Osteoblast (primary cell): ENCODE data around the gene OSBPL1A. TPM values are rescaled to one million over a fixed set of nuclear protein-coding genes. Genes with fewer than 3 reads are reported as not detected.

Experiments
- DNase-seq: peaks from one replicate; pipeline ENCODE4 v3.0.0; 2011; ENCODE audit warnings: low spot score, mixed read lengths; ENCODE audit not compliant: insufficient read length; ENCODE audit errors: missing footprints
- H2AFZ ChIP-seq: 2 replicates; pipeline ENCODE4 v1.6.0; 2011; ENCODE audit warnings: mild to moderate bottlenecking, low read length
- H3K27ac ChIP-seq: 2 replicates; pipeline ENCODE4 v1.5.1; 2011; ENCODE audit warnings: mild to moderate bottlenecking, low read depth, low read length, moderate library complexity
- H3K27me3 ChIP-seq: 2 replicates; pipeline ENCODE4 v1.6.0; 2012; ENCODE audit warnings: mild to moderate bottlenecking, control low read depth, inconsistent platforms, low read length, moderate library complexity; ENCODE audit not compliant: insufficient read depth
- H3K36me3 ChIP-seq: 2 replicates; pipeline ENCODE4 v1.5.1; 2011; ENCODE audit warnings: mild to moderate bottlenecking, low read length, control low read depth, moderate library complexity; ENCODE audit not compliant: insufficient read depth
- H3K4me1 ChIP-seq: 2 replicates; pipeline ENCODE4 v1.5.1; 2011; ENCODE audit warnings: mild to moderate bottlenecking, low read length, control low read depth, moderate library complexity; ENCODE audit not compliant: insufficient read depth
- H3K4me2 ChIP-seq: 2 replicates; pipeline ENCODE4 v1.6.0; 2011; ENCODE audit warnings: mild to moderate bottlenecking, low read length; ENCODE audit not compliant: insufficient read depth
- H3K4me3 ChIP-seq: fragments of 200-600 bp; sonication (generic); 3 replicates; pipeline ENCODE4 v1.5.1; 2012; ENCODE audit warnings: mild to moderate bottlenecking, low read length, inconsistent platforms; ENCODE audit not compliant: insufficient read depth
- H3K79me2 ChIP-seq: 2 replicates; pipeline ENCODE4 v1.6.0; 2012; ENCODE audit warnings: mild to moderate bottlenecking, low read length, control low read depth, inconsistent platforms; ENCODE audit not compliant: insufficient read depth
- H3K9me3 ChIP-seq: 2 replicates; pipeline ENCODE4 v1.5.1; 2011; ENCODE audit warnings: low read depth, low read length, control low read depth
- H4K20me1 ChIP-seq: 2 replicates; pipeline ENCODE4 v1.6.0; 2012; ENCODE audit warnings: mild to moderate bottlenecking, low read length, control low read depth; ENCODE audit not compliant: insufficient read depth
- CTCF ChIP-seq: IDR thresholded peaks from 2 replicates; pipeline ENCODE4 v1.5.1; 2011; ENCODE audit warnings: mild to moderate bottlenecking, low read depth, low read length, moderate library complexity; ENCODE audit errors: extremely low read depth
- total RNA-seq: library from RNA; depleted of rRNA; stranded (reverse); fragments of >200 nt; gene quantifications from 2 replicates; pipeline ENCODE4 v1.2.3, GENCODE V29; 2012

OSBPL1A gene
- total RNA-seq, 1 donor: 51.8 TPM

- Histone ChIP-seq H3K27ac (no peak overlapping the region), H4K20me1 (peaks cover 3% of the 10 kb centered on the region), H3K36me3 (no peaks in the 10 kb centered on the region), H3K4me2 (no peak overlapping the region), H3K79me2 (peaks cover 6% of the 10 kb centered on the region), H3K27me3 (no peaks in the 10 kb centered on the region), H2AFZ (no peak overlapping the region), H3K4me1 (no peaks in the 10 kb centered on the region), H3K4me3 (no peak overlapping the region), H3K9me3 (no peaks in the 10 kb centered on the region)
- TF ChIP-seq CTCF: no peak
- no peak for DNase-seq
Measured at GRCh38 chr18:24254071-24254470, 143.6 kb downstream of the OSBPL1A start.

GRCh38 chr18:24249716-24250115 is 147.9 kb downstream of the OSBPL1A start:
- no peak for DNase-seq
- Histone ChIP-seq H2AFZ (no peak overlapping the region), H3K9me3 (no peaks in the 10 kb centered on the region), H3K4me1 (no peaks in the 10 kb centered on the region), H3K4me3 (no peak overlapping the region), H3K27me3 (no peaks in the 10 kb centered on the region), H3K4me2 (no peak overlapping the region), H3K79me2 (peaks cover 5% of the 10 kb centered on the region), H3K27ac (no peak overlapping the region), H4K20me1 (peaks cover 3% of the 10 kb centered on the region), H3K36me3 (no peaks in the 10 kb centered on the region)
- TF ChIP-seq CTCF: no peak

- no peak for DNase-seq
- Histone ChIP-seq H2AFZ (no peak overlapping the region), H3K9me3 (no peaks in the 10 kb centered on the region), H3K4me2 (no peak overlapping the region), H3K4me1 (no peaks in the 10 kb centered on the region), H3K27ac (no peak overlapping the region), H3K36me3 (no peaks in the 10 kb centered on the region), H4K20me1 (no peaks in the 10 kb centered on the region), H3K27me3 (no peaks in the 10 kb centered on the region), H3K79me2 (peaks cover 3% of the 10 kb centered on the region), H3K4me3 (no peak overlapping the region)
- TF ChIP-seq CTCF: no peak
Measured at GRCh38 chr18:24248359-24248758, 149.3 kb downstream of the OSBPL1A start.

GRCh38 chr18:24246143-24246542 is 151.5 kb downstream of the OSBPL1A start:
- H3K27ac ChIP-seq: no peak overlapping the region
- peaks cover 3% of the 10 kb centered on the region for H3K79me2 ChIP-seq
- no peak for DNase-seq
- H3K27me3 ChIP-seq: no peaks in the 10 kb centered on the region
- H3K4me1 ChIP-seq: no peaks in the 10 kb centered on the region
- no peaks in the 10 kb centered on the region for H3K9me3 ChIP-seq
- H3K36me3 ChIP-seq: no peaks in the 10 kb centered on the region
- no peak overlapping the region for H3K4me2 ChIP-seq
- H2AFZ ChIP-seq: no peak overlapping the region
- no peaks in the 10 kb centered on the region for H4K20me1 ChIP-seq
- TF ChIP-seq CTCF: no peak
- no peak overlapping the region for H3K4me3 ChIP-seq
